Loucy (cell line): ENCODE results near the gene EMC6.

Source experiments
- H2AFZ ChIP-seq: fragments of 200-600 bp; sonication (generic); 2 replicates; pipeline ENCODE4 v1.6.0; 2016; ENCODE audit warnings: antibody characterized with exemption, mild to moderate bottlenecking, low read length, moderate library complexity
- H3F3A ChIP-seq: fragments of 200-600 bp; 2 replicates; pipeline ENCODE4 v1.6.0; 2016; ENCODE audit warnings: antibody characterized with exemption, low read depth, mild to moderate bottlenecking
- H3K27me3 ChIP-seq: fragments of 200-600 bp; sonication (generic); 2 replicates; pipeline ENCODE4 v1.6.1; 2014; ENCODE audit warnings: low read length, mild to moderate bottlenecking; ENCODE audit not compliant: insufficient read depth, poor library complexity, severe bottlenecking
- H3K36me3 ChIP-seq: fragments of 200-600 bp; sonication (generic); 2 replicates; pipeline ENCODE4 v1.6.1; 2016; ENCODE audit warnings: low read length; ENCODE audit not compliant: insufficient read depth
- H3K4me1 ChIP-seq: fragments of 200-600 bp; sonication (generic); 2 replicates; pipeline ENCODE4 v1.5.1; 2014; ENCODE audit warnings: low read length, mild to moderate bottlenecking; ENCODE audit not compliant: insufficient read depth, poor library complexity, severe bottlenecking
- H3K4me2 ChIP-seq: fragments of 200-600 bp; sonication (generic); 2 replicates; pipeline ENCODE4 v1.6.0; 2014; ENCODE audit warnings: antibody characterized with exemption, low read length, low read depth, mild to moderate bottlenecking; ENCODE audit not compliant: poor library complexity, severe bottlenecking
- H3K4me3 ChIP-seq: fragments of 200-600 bp; sonication (generic); 2 replicates; pipeline ENCODE4 v1.5.1; 2014; ENCODE audit warnings: low read length, mild to moderate bottlenecking, mixed read lengths; ENCODE audit not compliant: poor library complexity, severe bottlenecking
- H3K79me2 ChIP-seq: fragments of 200-600 bp; sonication (generic); 2 replicates; pipeline ENCODE4 v1.6.1; 2014; ENCODE audit warnings: low read length; ENCODE audit not compliant: insufficient read depth
- H3K9ac ChIP-seq: fragments of 200-600 bp; sonication (generic); 2 replicates; pipeline ENCODE4 v1.6.0; 2014; ENCODE audit warnings: mild to moderate bottlenecking, low read depth, low read length, moderate library complexity; ENCODE audit not compliant: poor library complexity, severe bottlenecking
- H3K9me2 ChIP-seq: fragments of 200-600 bp; sonication (generic); replicated peaks from 2 replicates; pipeline ENCODE4 v1.6.1; 2016; ENCODE audit warnings: low read depth, low read length, mixed read lengths
- H3K9me3 ChIP-seq: fragments of 200-600 bp; sonication (generic); 2 replicates; pipeline ENCODE4 v1.6.1; 2014; ENCODE audit warnings: mild to moderate bottlenecking, antibody characterized with exemption, low read length, low read depth; ENCODE audit not compliant: insufficient read depth
- H4K20me1 ChIP-seq: fragments of 200-600 bp; sonication (generic); 2 replicates; pipeline ENCODE4 v1.6.0; 2014; ENCODE audit warnings: antibody characterized with exemption, low read length, mild to moderate bottlenecking; ENCODE audit not compliant: insufficient read depth, poor library complexity, severe bottlenecking
- CTCF ChIP-seq: fragments of 200-600 bp; sonication (generic); conservative IDR thresholded peaks from 2 replicates; pipeline ENCODE4 v1.5.1; 2014; ENCODE audit warnings: mild to moderate bottlenecking, antibody characterized with exemption, low read length
- EZH2phosphoT487 ChIP-seq: fragments of 200-600 bp; IDR thresholded peaks from 2 replicates; pipeline ENCODE4 v1.6.1; 2018; ENCODE audit warnings: antibody characterized with exemption, mild to moderate bottlenecking, moderate library complexity, borderline replicate concordance

Gene EMC6

GRCh38 chr17:3719265-3719664, 50.7 kb downstream of the EMC6 start:
- Histone ChIP-seq H3K36me3 (peaks cover 21% of the 10 kb centered on the region; the same call in 1 of the 2 replicates), H2AFZ (no peak overlapping the region), H3K4me3 (no peak overlapping the region), H3F3A (no peaks in the 10 kb centered on the region), H3K9ac (peak overlapping the region; percentile 49), H3K27me3 (no peaks in the 10 kb centered on the region), H3K4me1 (peaks cover 57% of the 10 kb centered on the region), H3K79me2 (peaks cover 44% of the 10 kb centered on the region), H4K20me1 (peaks cover 3% of the 10 kb centered on the region), H3K9me2 (no peaks in the 10 kb centered on the region), H3K9me3 (no peaks in the 10 kb centered on the region), H3K4me2 (peak overlapping the region; percentile 79)
- TF ChIP-seq CTCF, result no peak
- no peak for TF ChIP-seq EZH2phosphoT487
